ENCODE data around the gene TACO1.

The TACO1 gene

DNA sequence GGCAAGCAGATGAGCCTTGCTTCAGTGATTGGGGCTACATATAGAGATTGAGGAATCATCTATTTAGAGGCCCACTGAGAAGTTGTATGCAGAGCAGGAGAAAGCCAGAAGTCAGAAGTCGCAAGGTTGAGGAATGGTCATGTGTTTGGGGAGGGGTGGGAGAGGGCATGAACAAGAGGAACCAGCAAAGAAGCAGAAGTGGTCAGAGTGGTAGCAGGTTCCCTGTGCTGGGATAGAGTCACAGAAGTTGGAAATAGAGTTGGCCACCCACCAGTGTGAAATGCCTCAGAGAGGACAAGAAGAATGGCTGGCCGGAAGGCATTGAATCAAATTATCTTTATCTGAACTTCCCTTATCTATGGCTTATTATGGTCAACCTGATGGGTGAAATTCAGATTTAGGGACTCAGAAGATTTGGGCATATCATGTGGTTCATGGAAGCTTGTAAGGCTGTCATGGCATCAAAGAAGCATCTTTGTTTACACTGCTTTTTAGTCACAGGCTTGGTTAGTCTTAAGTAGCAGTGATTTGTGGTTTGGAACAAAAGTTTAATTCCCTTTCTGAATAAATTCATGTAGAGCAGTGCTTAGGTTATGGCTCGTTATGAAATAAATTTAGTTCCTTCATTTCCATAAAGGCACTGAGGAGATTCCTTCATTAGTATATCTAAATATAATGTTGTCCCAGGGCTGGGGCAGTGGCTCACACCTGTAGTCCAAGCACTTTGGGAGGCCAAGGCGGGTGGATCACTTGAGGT, 41.2 kb downstream of the TACO1 start:
- DNase-seq, result no peak

DNA sequence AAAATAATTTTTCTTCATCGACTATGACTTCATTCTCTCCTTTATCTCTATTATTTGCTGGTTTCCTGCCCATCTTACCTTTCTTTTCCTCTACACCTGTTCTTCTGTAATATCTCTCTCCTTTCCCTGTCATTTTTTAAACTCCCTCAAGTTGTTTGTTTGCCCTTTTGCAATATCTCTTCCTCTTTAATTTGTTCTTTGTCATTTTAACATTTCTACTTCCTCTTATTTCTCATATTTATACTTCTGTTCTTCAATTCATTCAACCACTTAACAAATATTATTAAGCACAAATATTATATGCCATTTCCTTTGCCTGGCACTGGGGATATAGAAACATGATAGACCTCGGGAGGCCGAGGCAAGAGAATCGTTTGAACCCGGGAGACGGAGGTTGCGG, 44.2 kb downstream of the TACO1 start:
- DNase-seq, result no peak

DNA sequence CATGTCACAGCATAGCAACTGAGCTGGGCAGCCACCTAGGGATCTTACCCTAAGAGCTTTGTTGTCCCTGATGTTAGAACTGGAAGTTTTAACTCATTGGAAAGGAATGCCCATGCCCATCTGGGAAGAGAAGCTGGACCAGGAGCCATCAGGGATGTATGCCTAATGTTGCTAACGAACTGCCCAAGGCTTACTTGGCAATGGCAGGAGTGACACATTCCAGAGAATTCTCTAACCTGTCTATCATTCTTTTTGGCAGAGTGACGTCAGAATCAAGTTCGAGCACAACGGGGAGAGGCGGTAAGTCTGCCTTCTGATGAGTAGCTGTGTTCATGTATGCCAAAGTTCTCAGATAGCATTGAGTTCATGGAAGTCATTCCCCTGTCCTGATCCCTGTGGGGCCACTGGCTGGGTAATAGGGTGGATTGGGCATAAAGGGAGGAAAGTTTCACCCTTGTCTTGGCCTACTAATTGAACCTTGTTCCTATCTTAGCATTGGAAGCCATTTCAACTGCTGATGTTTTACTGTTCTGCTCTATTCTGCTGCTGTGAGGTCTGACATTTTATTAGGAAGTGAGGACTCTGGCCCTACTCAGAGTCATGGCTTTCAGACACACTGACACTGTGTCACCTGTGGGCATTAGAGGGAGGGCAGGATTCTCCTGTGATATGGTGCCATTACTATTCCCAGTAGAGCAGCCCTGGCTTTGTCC, 45.2 kb downstream of the TACO1 start:
- DNase-seq, result no peak

DNA sequence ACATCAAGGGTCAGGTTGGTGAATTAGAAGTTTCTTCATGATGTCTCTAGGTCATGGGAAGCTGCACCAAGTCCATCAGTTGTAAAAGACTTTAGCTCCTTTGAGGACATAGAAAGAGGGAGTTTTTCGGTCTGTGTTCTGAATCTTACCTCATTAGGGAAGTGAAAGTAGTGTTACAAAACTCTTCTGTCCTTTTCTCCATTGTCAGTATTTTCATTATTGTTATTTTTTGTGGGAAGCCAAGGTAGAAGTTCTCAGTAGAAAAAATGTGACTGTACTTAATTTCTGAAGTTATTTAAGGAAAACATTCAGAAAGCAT, 45.8 kb downstream of the TACO1 start:
- DNase-seq, result no peak

DNA sequence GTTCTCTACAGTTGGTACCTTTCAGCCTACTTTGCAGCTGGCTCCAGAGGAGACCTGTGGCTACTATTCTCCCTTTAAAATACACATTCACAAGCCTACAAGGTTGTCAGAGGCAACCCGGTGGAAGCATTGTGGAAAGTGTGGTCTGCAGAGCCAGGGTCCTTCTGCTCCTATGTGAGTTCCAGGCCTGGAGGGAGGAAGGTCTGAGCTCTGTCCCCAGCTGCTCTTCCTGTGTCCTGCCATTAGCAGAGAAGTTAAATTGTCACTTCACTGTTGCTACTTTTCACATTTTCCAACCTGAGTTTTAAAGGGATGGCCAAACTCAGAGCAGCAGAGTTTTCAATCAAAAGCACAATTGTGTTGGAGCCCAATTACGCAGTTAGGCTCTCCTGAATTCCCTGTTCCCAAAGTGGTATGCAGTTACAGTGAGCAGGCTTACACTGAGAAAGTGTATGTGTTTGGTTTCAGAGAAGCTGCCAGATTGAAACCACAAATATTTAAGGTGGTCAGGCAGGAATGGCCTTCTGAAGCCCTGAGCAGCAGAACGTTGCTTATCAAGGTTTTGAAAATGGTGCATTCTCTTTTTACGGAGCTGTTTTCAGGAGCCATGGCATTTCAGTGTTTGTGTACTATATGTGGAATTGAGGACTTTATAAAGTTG, 46.5 kb downstream of the TACO1 start:
- DNase-seq, result no peak

DNA sequence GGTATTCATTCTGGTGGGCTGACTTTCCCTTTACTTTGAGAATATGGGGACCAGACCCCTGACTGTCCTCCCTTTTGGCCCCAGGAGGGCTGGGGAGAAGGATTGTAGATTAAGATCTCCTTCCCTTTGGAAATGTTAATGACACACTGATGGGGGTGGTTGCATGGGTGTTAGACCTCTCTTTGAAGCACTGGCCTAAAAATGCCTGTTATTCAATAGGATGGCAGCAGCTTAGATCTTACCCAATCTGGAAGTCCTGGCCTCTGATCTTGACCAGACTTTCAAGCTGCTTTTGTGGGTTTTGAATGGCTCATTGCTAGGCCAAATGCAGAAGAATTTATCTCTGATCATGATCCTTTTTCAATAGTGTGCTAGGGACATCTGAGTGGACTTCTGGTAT, 47.2 kb downstream of the TACO1 start:
- DNase-seq, result no peak

DNA sequence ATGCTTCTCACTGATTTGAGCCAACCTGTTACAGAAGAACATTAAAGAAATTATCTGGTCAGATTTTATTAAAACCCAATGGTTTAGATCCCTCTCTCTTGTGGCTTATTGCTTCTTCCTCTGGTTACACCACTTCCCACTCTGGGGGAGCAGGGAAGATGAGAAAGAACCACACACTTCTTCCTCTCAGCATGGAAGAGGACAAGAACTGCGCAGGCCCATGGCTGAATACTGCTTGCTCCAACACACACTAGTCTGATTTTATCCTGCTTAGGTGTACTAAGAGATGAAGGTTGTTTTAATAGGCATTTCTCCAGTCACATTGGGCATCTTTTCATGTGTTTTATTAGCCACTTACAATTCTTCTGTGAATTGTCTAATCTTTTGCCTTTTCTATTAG, 49.1 kb downstream of the TACO1 start:
- DNase-seq, result no peak

DNA sequence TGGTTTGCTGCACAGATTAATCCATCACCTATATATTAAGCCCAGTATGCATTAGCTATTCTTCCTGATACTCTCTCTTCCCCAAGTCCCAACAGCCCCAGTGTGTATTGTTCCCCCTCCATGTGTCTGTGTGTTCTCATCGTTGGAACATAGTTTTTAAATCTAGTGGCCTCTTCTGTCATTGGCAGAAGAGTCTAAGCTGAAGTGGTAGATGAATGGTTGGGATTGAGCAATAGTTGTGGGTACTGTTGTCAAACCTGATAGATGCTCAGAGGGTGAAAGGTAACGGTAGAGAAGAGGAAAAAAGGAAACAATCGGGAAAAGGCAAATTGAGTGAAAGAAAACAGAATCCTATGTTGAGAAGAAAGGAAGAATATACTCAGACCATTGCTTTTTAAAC, 51.4 kb downstream of the TACO1 start:
- DNase-seq, result no peak

DNA sequence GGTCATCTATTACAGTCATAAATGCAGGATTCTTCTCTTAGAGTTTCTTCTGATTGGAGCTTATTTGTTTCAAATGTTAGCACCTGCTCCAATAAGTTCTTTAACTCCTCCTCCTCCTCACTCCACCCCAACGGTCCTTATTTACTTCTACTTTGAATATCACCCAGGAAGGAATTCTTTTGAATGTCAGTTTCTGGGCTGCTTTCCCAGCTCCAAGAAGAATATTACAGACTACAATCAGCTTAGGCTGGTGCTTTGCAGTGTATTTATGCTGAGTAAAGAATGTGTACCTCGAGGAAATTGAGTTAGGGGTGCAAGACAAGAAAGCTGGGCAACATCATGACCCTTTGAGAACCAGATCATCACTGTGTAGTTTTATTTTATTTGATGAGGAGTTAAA, 52.4 kb downstream of the TACO1 start:
- no peak for DNase-seq

DNA sequence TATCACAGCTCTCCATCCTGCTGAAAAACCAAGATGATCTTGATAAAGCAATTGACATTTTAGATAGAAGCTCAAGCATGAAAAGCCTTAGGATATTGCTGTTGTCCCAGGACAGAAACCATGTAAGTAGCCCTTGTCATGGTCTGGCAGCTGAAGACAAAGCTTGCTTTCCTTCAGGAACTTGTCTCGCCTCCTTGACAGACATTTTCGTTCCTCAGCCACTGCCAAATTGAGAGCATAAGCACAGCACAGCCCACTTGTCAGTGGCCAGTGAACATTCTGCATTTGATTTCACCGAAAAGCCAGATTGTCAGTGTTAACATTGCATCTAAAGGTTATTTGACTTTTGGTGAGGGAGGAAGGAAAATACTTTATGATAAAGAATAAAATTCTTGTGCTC, 57.1 kb downstream of the TACO1 start:
- DNase-seq, result no peak

Measured in T-helper 1 cell (primary cell).